BJ (cell line): Measurements from ENCODE around the gene PPM1D. TPM values are rescaled to one million over a fixed set of nuclear protein-coding genes. Genes with fewer than 3 reads are reported as not detected.
A peak's percentile ranks its signal among the peaks of the same experiment; 100 is the strongest.

Experiments
- CTCF ChIA-PET: fragments of 350-600 bp; formaldehyde crosslinking; extraction: SDS; loops from one replicate; lab custom pipeline; 2021; ENCODE audit warnings: antibody characterized with exemption, inconsistent platforms; lab: Yijun Ruan, JAX
- POLR2A ChIA-PET: fragments of 300-600 bp; sonication (Branson Sonifier 250); formaldehyde crosslinking; extraction: SDS; loops from one replicate; lab custom pipeline; 2021; ENCODE audit warnings: antibody characterized with exemption; lab: Charles Lee
- DNase-seq: peaks from one replicate; pipeline ENCODE4 v3.0.0-alpha.2; 2011; ENCODE audit warnings: low read depth
- H3K27me3 ChIP-seq: 2 replicates; pipeline ENCODE4 v1.6.0; 2011; ENCODE audit warnings: low read length; ENCODE audit not compliant: control insufficient read depth, insufficient read depth
- H3K36me3 ChIP-seq: 2 replicates; pipeline ENCODE4 v1.5.1; 2011; ENCODE audit warnings: low read length; ENCODE audit not compliant: control insufficient read depth, insufficient read depth
- H3K4me3 ChIP-seq: 2 replicates; pipeline ENCODE4 v1.5.1; 2011; ENCODE audit warnings: low read depth, mild to moderate bottlenecking, control low read depth, low read length
- CTCF ChIP-seq: IDR thresholded peaks from 2 replicates; pipeline ENCODE4 v1.5.1; 2011; ENCODE audit warnings: low read depth, mild to moderate bottlenecking, control low read depth, inconsistent platforms, low read length, moderate library complexity; ENCODE audit not compliant: insufficient read depth
- polyA plus RNA-seq: library from polyadenylated mRNA; depleted of rRNA; stranded (reverse); fragments of >200 nt; gene quantifications from 2 replicates; pipeline ENCODE4 v1.2.3, GENCODE V29; 2011

The PPM1D gene
- polyA plus RNA-seq, 1 experiment, result 4.2 TPM

GRCh38 chr17:60579551-60579950 is 20.4 kb upstream of the PPM1D start:
- DNase-seq, result no peak
- H3K4me3 ChIP-seq, result no peak overlapping the region
- TF ChIP-seq CTCF, result no peak
- ChIA-PET POLR2A (no interaction called here), CTCF (no interaction called here)
- H3K36me3 ChIP-seq, result no peaks in the 10 kb centered on the region
- no peaks in the 10 kb centered on the region for H3K27me3 ChIP-seq

GRCh38 chr17:60583008-60583407 is 17.0 kb upstream of the PPM1D start:
- CTCF ChIA-PET, result interaction anchor here (2.0 kb wide), 1 partner anchor 13 kb away, joined by 7 read pairs; no protein-coding TSS in a partner anchor
- no peaks in the 10 kb centered on the region for H3K36me3 ChIP-seq
- no peak overlapping the region for H3K4me3 ChIP-seq
- no peak for DNase-seq
- no peak for TF ChIP-seq CTCF
- POLR2A ChIA-PET, result no interaction called here
- H3K27me3 ChIP-seq, result no peaks in the 10 kb centered on the region

- no peak for TF ChIP-seq CTCF
- Histone ChIP-seq H3K4me3 (no peak overlapping the region), H3K27me3 (peaks cover 2% of the 10 kb centered on the region; the same call in 1 of the 2 replicates), H3K36me3 (no peaks in the 10 kb centered on the region)
- DNase-seq, result no peak
- CTCF ChIA-PET, result interaction anchor here (1.0 kb wide), 1 partner anchor 14 kb away, joined by 3 read pairs; no protein-coding TSS in a partner anchor
- POLR2A ChIA-PET, result no interaction called here
These were observed 14.1 kb upstream of the PPM1D start for GRCh38 chr17:60585887-60586286.

GRCh38 chr17:60586288-60586974 is 13.6 kb upstream of the PPM1D start:
- ChIA-PET POLR2A (no interaction called here), CTCF (interaction anchor here (1.0 kb wide), 1 partner anchor 14 kb away, joined by 3 read pairs; no protein-coding TSS in a partner anchor)
- Histone ChIP-seq H3K4me3 (no peak overlapping the region), H3K27me3 (peaks cover 2% of the 10 kb centered on the region; the same call in 1 of the 2 replicates), H3K36me3 (no peaks in the 10 kb centered on the region)
- peak; percentile 25; the same call in 1 of the 2 replicates for TF ChIP-seq CTCF
- no peak for DNase-seq

- H3K4me3 ChIP-seq, result no peak overlapping the region
- H3K36me3 ChIP-seq, result no peaks in the 10 kb centered on the region
- no peak for DNase-seq
- ChIA-PET CTCF (interaction anchor here (0.5 to 2.6 kb wide), 3 partner anchors 10 to 119 kb away, joined by 3 to 9 read pairs (median 4); partner anchors contain the start of gene PPM1D), POLR2A (interaction anchor here (1.4 kb wide), 1 partner anchor 9 kb away, joined by 4 read pairs; the partner anchor contains the start of gene PPM1D)
- H3K27me3 ChIP-seq, result peaks cover 2% of the 10 kb centered on the region; the same call in 1 of the 2 replicates
- TF ChIP-seq CTCF, result no peak
These were observed 9.9 kb upstream of the PPM1D start for GRCh38 chr17:60590070-60590469.
